H9 (cell line): ENCODE measurements around the gene PDE7B. TPM values are rescaled to one million over a fixed set of nuclear protein-coding genes. Genes with fewer than 3 reads are reported as not detected.

Experiments
- DNase-seq: peaks from one replicate; pipeline ENCODE4 v3.0.0-alpha.2; 2017
- H2AFZ ChIP-seq: one replicate; pipeline ENCODE4 v1.6.1; 2013; ENCODE audit warnings: mild to moderate bottlenecking, low read length, control low read depth, moderate library complexity
- H2AK5ac ChIP-seq: 2 replicates; pipeline ENCODE4 v1.6.1; 2013; ENCODE audit warnings: low read length, control low read depth, mixed read lengths; ENCODE audit not compliant: insufficient read length
- H2BK120ac ChIP-seq: one replicate; pipeline ENCODE4 v1.6.1; 2013; ENCODE audit warnings: low read depth, mild to moderate bottlenecking, low read length, control low read depth, inconsistent platforms; ENCODE audit not compliant: poor library complexity, severe bottlenecking
- H2BK12ac ChIP-seq: 2 replicates; pipeline ENCODE4 v1.6.1; 2013; ENCODE audit warnings: low read length, control low read depth, mixed read lengths, low read depth; ENCODE audit not compliant: insufficient read length
- H2BK15ac ChIP-seq: 2 replicates; pipeline ENCODE4 v1.6.1; 2013; ENCODE audit warnings: low read depth, low read length, control low read depth
- H2BK20ac ChIP-seq: one replicate; pipeline ENCODE4 v1.6.1; 2013; ENCODE audit warnings: low read depth, mild to moderate bottlenecking, low read length, control low read depth, inconsistent platforms; ENCODE audit not compliant: poor library complexity, severe bottlenecking
- H2BK5ac ChIP-seq: 2 replicates; pipeline ENCODE4 v1.6.1; 2013; ENCODE audit warnings: low read length, control low read depth, mixed read lengths; ENCODE audit not compliant: insufficient read length
- H3K14ac ChIP-seq: 2 replicates; pipeline ENCODE4 v1.6.1; 2013; ENCODE audit warnings: low read length, control low read depth; ENCODE audit not compliant: insufficient read depth
- H3K18ac ChIP-seq: 2 replicates; pipeline ENCODE4 v1.6.1; 2013; ENCODE audit warnings: low read depth, mild to moderate bottlenecking, mixed read lengths, low read length, control low read depth; ENCODE audit not compliant: insufficient read length
- H3K23ac ChIP-seq: 2 replicates; pipeline ENCODE4 v1.6.1; 2013; ENCODE audit warnings: low read length, control low read depth, mixed read lengths, low read depth; ENCODE audit not compliant: insufficient read length
- H3K23me2 ChIP-seq: 2 replicates; pipeline ENCODE4 v1.6.1; 2013; ENCODE audit warnings: low read depth, mild to moderate bottlenecking, mixed read lengths, low read length, control low read depth; ENCODE audit not compliant: insufficient read length, poor library complexity, severe bottlenecking
- H3K27ac ChIP-seq: 2 replicates; pipeline ENCODE4 v1.5.1; 2013; ENCODE audit warnings: low read length, control low read depth, mixed read lengths, low read depth; ENCODE audit not compliant: insufficient read length
- H3K27me3 ChIP-seq: 2 replicates; pipeline ENCODE4 v1.6.1; 2013; ENCODE audit warnings: low read length, control low read depth, inconsistent platforms; ENCODE audit not compliant: insufficient read depth
- H3K4ac ChIP-seq: 2 replicates; pipeline ENCODE4 v1.6.1; 2013; ENCODE audit warnings: low read depth, mild to moderate bottlenecking, control low read depth, inconsistent platforms, low read length, moderate library complexity
- H3K4me1 ChIP-seq: 2 replicates; pipeline ENCODE4 v1.6.1; 2013; ENCODE audit warnings: low read length, control low read depth, inconsistent platforms; ENCODE audit not compliant: insufficient read depth
- H3K4me2 ChIP-seq: 2 replicates; pipeline ENCODE4 v1.6.1; 2013; ENCODE audit warnings: low read length, control low read depth, mixed read lengths; ENCODE audit not compliant: insufficient read length, insufficient read depth
- H3K56ac ChIP-seq: 2 replicates; pipeline ENCODE4 v1.6.1; 2013; ENCODE audit warnings: low read depth, mild to moderate bottlenecking, mixed read lengths, low read length, control low read depth; ENCODE audit not compliant: insufficient read length
- H3K79me1 ChIP-seq: 2 replicates; pipeline ENCODE4 v1.6.1; 2013; ENCODE audit warnings: low read depth, mild to moderate bottlenecking, moderate library complexity, low read length, control low read depth, inconsistent platforms; ENCODE audit not compliant: insufficient read depth, poor library complexity, severe bottlenecking
- H3K79me2 ChIP-seq: 2 replicates; pipeline ENCODE4 v1.6.1; 2013; ENCODE audit warnings: low read length, control low read depth, inconsistent platforms; ENCODE audit not compliant: insufficient read depth
- H3K9ac ChIP-seq: 2 replicates; pipeline ENCODE4 v1.6.1; 2013; ENCODE audit warnings: low read length, control low read depth, mixed read lengths; ENCODE audit not compliant: insufficient read length; ENCODE audit errors: extremely low read depth
- H3K9me3 ChIP-seq: one replicate; pipeline ENCODE4 v1.6.1; 2013; ENCODE audit warnings: low read depth, low read length, inconsistent platforms; ENCODE audit not compliant: control insufficient read depth
- H3T11ph ChIP-seq: one replicate; pipeline ENCODE4 v1.6.1; 2013; ENCODE audit warnings: mild to moderate bottlenecking, low read length, control low read depth, inconsistent platforms
- H4K20me1 ChIP-seq: one replicate; pipeline ENCODE4 v1.6.1; 2013; ENCODE audit not compliant: control insufficient read depth, insufficient read length, insufficient read depth
- H4K5ac ChIP-seq: 2 replicates; pipeline ENCODE4 v1.6.1; 2013; ENCODE audit warnings: low read depth, mild to moderate bottlenecking, mixed read lengths, low read length, control low read depth; ENCODE audit not compliant: insufficient read length
- H4K8ac ChIP-seq: replicated peaks from 2 replicates; pipeline ENCODE4 v1.6.1; 2013; ENCODE audit warnings: low read length, control low read depth, mixed read lengths, low read depth; ENCODE audit not compliant: insufficient read length
- H4K91ac ChIP-seq: 2 replicates; pipeline ENCODE4 v1.6.1; 2013; ENCODE audit warnings: low read depth, mild to moderate bottlenecking, moderate library complexity, mixed read lengths, low read length, control low read depth; ENCODE audit not compliant: insufficient read length
- H3K27ac Mint-ChIP-seq, 3 experiments: 2 replicates in 2 of 3; 3 replicates in 1 of 3; pipeline ENCODE4 v1.8.0; 2020 to 2021; ENCODE audit warnings: mixed read lengths in 3 of 3, mild to moderate bottlenecking in 1 of 3, moderate library complexity in 1 of 3
- H3K27me3 Mint-ChIP-seq: 2 replicates; pipeline ENCODE4 v1.8.0; 2021; ENCODE audit warnings: low read depth, mild to moderate bottlenecking, moderate library complexity, mixed read lengths
- H3K36me3 Mint-ChIP-seq, 3 experiments: 2 replicates in 2 of 3; 3 replicates in 1 of 3; pipeline ENCODE4 v1.8.0; 2020 to 2021; ENCODE audit warnings: low read depth in 3 of 3, mixed read lengths in 3 of 3; ENCODE audit not compliant: insufficient read depth in 1 of 3
- H3K4me1 Mint-ChIP-seq, 2 experiments: 2 replicates each; pipeline ENCODE4 v1.8.0; 2020; ENCODE audit warnings: mixed read lengths in 2 of 2
- H3K4me3 Mint-ChIP-seq, 2 experiments: 2 replicates in 1 of 2; 3 replicates in 1 of 2; pipeline ENCODE4 v1.8.0; 2020 to 2021; ENCODE audit warnings: mild to moderate bottlenecking in 2 of 2, mixed read lengths in 2 of 2, moderate library complexity in 1 of 2
- H3K9me3 Mint-ChIP-seq, 2 experiments: 2 replicates in 1 of 2; 3 replicates in 1 of 2; pipeline ENCODE4 v1.8.0; 2020; ENCODE audit warnings: mild to moderate bottlenecking in 2 of 2, mixed read lengths in 2 of 2, moderate library complexity in 1 of 2
- WGBS: extraction: QIAGEN DNeasy Blood & Tissue Kit; methylation state at CpG from one replicate; pipeline ENCODE4 v1.1.7; 2013; ENCODE audit warnings: missing lambda C conversion rate, low lambda C conversion rate, mixed read lengths; ENCODE audit not compliant: insufficient read length; ENCODE audit errors: extremely low coverage; 5-methylcytosine and 5-hydroxymethylcytosine counted together
- total RNA-seq: library from RNA; stranded (reverse); gene quantifications from 2 replicates; pipeline ENCODE4 v1.2.1, GENCODE V29; 2021
- TF ChIP-seq, protein P1 (sequence below): fragments of 200-600 bp; sonication (generic); conservative IDR thresholded peaks from 3 replicates; pipeline ENCODE4 v1.8.0; 2021; ENCODE audit warnings: antibody characterized with exemption, mild to moderate bottlenecking

Gene PDE7B
- total RNA-seq, 1 experiment from 2014 or later, result not detected

DNA sequence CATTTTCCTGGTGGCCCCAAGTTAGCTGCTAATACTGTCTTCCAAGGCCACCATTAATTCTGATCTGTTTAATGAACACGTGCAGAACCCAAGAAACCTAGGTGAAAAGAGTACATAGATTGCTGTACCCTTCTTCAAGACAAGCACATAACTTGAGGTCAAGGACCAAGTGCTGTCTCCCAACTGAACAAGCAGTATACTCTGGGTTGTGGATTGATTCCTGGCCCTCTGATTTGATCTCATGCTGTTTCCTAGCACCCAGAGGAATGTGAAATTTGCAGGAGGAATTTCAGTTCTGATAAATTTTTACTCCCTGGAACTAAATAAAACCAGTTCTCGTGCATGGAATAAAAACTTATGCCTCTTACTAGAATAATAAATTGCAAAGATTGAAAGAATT lies 323.0 kb downstream of the PDE7B start:
- no CpG with 5 or more reads among the region's 2 CpGs for WGBS
- Histone ChIP-seq H3K23ac (no peak overlapping the region), H3K4me1 (no peaks in the 10 kb centered on the region), H2BK20ac (no peak overlapping the region), H2BK120ac (no peak overlapping the region), H3K27ac (no peak overlapping the region), H3T11ph (no peak overlapping the region), H2BK5ac (no peak overlapping the region), H3K9ac (no peak overlapping the region), H3K14ac (no peak overlapping the region), H3K79me2 (no peaks in the 10 kb centered on the region), H3K4ac (no peak overlapping the region), H3K4me2 (no peak overlapping the region), H3K18ac (no peak overlapping the region), H2AFZ (no peak overlapping the region), H3K23me2 (no peaks in the 10 kb centered on the region), H4K20me1 (no peaks in the 10 kb centered on the region), H4K5ac (no peak overlapping the region), H3K27me3 (no peaks in the 10 kb centered on the region), H3K79me1 (no peaks in the 10 kb centered on the region), H3K9me3 (no peaks in the 10 kb centered on the region), H4K91ac (no peak overlapping the region), H2BK15ac (no peak overlapping the region), H3K56ac (no peak overlapping the region), H4K8ac (no peak overlapping the region), H2BK12ac (no peak overlapping the region), H2AK5ac (no peak overlapping the region)
- TF ChIP-seq, protein P1, sequence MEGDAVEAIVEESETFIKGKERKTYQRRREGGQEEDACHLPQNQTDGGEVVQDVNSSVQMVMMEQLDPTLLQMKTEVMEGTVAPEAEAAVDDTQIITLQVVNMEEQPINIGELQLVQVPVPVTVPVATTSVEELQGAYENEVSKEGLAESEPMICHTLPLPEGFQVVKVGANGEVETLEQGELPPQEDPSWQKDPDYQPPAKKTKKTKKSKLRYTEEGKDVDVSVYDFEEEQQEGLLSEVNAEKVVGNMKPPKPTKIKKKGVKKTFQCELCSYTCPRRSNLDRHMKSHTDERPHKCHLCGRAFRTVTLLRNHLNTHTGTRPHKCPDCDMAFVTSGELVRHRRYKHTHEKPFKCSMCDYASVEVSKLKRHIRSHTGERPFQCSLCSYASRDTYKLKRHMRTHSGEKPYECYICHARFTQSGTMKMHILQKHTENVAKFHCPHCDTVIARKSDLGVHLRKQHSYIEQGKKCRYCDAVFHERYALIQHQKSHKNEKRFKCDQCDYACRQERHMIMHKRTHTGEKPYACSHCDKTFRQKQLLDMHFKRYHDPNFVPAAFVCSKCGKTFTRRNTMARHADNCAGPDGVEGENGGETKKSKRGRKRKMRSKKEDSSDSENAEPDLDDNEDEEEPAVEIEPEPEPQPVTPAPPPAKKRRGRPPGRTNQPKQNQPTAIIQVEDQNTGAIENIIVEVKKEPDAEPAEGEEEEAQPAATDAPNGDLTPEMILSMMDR, result no peak
- H3K27me3 Mint-ChIP-seq, result no peaks in the 10 kb centered on the region
- no peaks in the 10 kb centered on the region for H3K4me1 Mint-ChIP-seq
- H3K27ac Mint-ChIP-seq, result no peak overlapping the region; a peak in 1 of 7 replicates
- no peaks in the 10 kb centered on the region for H3K9me3 Mint-ChIP-seq
- no peaks in the 10 kb centered on the region for H3K36me3 Mint-ChIP-seq
- H3K4me3 Mint-ChIP-seq, result no peak overlapping the region
- DNase-seq, result no peak
